Retinal pigment epithelial cell (primary cell): ENCODE measurements around the gene IL4R.

Experiments
- DNase-seq: peaks from one replicate; pipeline ENCODE4 v3.0.0-alpha.2; 2010; ENCODE audit warnings: low read depth
- H3K4me3 ChIP-seq: 2 replicates; pipeline ENCODE4 v1.5.1; 2011; ENCODE audit warnings: mild to moderate bottlenecking, low read length, control low read depth, moderate library complexity
- TF ChIP-seq, protein P1 (sequence below): conservative IDR thresholded peaks from 2 replicates; pipeline ENCODE4 v1.5.1; 2011; ENCODE audit warnings: low read depth, low read length, control low read depth, inconsistent platforms

The IL4R gene

DNA sequence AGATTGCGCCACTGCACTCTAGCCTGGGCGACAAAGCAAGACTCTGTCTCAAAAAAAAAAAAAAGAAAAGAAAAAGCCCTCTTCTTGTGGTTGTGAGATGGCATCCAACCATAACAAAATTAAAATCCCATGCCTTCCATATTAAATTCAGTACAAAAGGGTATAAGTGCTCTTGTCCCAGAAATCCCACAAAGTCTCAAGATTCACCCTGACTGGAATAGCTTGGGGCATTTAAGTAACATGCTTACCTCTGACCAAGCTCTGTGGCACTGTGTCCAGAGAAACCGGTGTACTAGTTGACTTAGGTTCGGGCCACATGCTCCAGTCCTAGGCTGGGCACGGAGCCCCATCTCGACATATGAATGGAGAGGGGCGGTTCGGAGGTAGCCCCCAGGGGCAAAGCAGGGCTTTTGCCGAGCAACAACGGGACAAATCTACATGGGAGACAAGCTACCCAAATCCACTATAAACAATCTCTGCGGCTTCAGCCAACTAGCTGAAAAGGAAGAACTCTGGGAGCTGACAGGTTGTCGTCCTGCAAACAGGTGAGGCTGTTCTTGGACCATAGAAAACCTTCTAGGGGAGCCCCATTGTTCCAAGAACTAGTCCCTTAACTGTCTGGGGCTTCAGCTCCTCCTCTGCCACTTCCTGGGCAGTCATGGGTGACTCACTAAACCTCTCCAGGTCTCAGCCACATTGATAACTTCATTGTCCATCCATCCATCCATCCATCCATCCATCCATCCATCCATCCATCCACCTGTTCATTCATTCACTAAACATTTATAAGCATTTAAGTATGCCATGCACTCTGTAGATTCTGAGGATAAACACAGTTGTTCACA lies 10.3 kb upstream of the IL4R start:
- H3K4me3 ChIP-seq = no peak overlapping the region
- TF ChIP-seq, protein P1, sequence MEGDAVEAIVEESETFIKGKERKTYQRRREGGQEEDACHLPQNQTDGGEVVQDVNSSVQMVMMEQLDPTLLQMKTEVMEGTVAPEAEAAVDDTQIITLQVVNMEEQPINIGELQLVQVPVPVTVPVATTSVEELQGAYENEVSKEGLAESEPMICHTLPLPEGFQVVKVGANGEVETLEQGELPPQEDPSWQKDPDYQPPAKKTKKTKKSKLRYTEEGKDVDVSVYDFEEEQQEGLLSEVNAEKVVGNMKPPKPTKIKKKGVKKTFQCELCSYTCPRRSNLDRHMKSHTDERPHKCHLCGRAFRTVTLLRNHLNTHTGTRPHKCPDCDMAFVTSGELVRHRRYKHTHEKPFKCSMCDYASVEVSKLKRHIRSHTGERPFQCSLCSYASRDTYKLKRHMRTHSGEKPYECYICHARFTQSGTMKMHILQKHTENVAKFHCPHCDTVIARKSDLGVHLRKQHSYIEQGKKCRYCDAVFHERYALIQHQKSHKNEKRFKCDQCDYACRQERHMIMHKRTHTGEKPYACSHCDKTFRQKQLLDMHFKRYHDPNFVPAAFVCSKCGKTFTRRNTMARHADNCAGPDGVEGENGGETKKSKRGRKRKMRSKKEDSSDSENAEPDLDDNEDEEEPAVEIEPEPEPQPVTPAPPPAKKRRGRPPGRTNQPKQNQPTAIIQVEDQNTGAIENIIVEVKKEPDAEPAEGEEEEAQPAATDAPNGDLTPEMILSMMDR = no peak
- DNase-seq = no peak

- no peak for DNase-seq
- no peak overlapping the region for H3K4me3 ChIP-seq
- TF ChIP-seq, protein P1 = no peak
Observed at GRCh38 chr16:27304102-27304501, 9.7 kb upstream of the IL4R start.

- no peak for DNase-seq
- TF ChIP-seq, protein P1 = no peak
- no peak overlapping the region for H3K4me3 ChIP-seq
Observed at GRCh38 chr16:27304881-27305745, 8.7 kb upstream of the IL4R start.

DNA sequence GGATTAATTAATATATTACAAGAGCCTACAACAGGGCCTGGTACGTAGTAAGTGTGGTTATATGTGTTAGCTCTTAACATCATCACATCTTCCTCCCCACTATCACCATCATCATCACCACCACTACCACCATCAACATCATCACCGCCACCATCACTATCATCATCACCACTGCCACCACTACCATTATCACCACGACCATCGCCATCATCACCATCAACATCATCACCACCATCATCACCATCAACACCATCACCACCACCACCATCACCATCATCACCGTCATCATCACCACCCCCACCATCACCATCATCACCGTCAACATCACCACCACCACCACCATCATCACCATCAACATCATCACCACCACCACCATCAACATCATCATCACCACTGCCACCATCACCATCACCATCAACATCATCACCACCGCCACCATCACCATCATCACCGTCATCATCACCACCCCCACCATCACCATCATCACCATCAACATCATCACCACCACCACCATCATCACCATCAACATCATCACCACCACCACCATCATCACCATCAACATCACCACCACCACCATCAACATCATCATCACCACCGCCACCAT lies 7.8 kb upstream of the IL4R start:
- no peak for DNase-seq
- TF ChIP-seq, protein P1 = no peak
- H3K4me3 ChIP-seq = no peak overlapping the region

- DNase-seq = no peak
- H3K4me3 ChIP-seq = no peak overlapping the region
- TF ChIP-seq, protein P1 = no peak
Observed at GRCh38 chr16:27308792-27309191, 5.0 kb upstream of the IL4R start.

GRCh38 chr16:27310576-27311447 lies 3.0 kb upstream of the IL4R start:
- DNase-seq = no peak
- TF ChIP-seq, protein P1 = no peak
- H3K4me3 ChIP-seq = no peak overlapping the region
